Measurements from ENCODE around the gene SLC25A39.

DNA sequence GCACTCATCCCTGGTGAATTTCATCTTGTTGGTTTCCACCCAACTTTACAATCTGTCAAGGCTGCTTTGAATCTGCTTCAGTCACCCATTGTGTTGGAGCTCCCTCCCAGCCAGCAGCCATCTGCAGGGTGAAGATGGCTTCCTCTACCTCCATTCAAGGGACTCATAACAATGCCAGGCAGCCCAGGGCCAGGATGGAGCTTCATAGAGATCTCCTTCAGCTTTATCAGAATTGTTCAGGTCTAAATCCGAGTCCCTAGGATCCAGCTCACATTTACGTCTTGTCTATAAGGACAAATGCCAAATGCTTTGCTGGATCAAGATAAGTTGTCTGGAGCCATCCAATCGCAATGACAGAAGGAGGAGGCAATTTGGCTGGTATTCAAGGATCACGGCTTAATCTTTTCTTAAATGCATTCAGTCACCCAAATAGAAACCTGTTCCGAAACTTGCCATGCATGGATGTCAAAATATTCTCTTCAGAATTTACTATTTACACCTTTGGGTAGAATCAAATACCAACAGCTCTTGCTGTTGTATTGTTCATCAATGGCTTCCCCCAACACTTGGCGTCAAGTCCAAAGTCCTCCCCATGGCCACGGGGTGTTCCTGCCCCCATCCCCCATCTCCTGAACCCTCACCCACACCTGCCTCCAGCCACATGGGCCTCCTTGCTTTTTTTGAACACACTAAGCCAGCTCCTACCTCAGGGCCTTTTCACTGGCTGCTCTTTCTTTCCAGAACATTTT lies 42.8 kb upstream of the SLC25A39 start:
- TF ChIP-seq CTCF (IDR thresholded peaks at IDR 0.05) = no peak
- TF ChIP-seq ZFX (IDR thresholded peaks at IDR 0.05; ENCODE audit: borderline replicate concordance) = no peak
